HFFc6 (cell line): ENCODE data around the gene CSKMT. TPM values are rescaled to one million over a fixed set of nuclear protein-coding genes. Genes with fewer than 3 reads are reported as not detected.
A peak's percentile ranks its signal among the peaks of the same experiment; 100 is the strongest.

Source experiments
- DNase-seq: peaks from one replicate; pipeline ENCODE4 v3.0.0-alpha.2; 2018
- H3K27ac Mint-ChIP-seq: 2 replicates; pipeline ENCODE4 v1.8.0; 2020; ENCODE audit warnings: mild to moderate bottlenecking, mixed read lengths
- H3K27me3 Mint-ChIP-seq: 2 replicates; pipeline ENCODE4 v1.8.0; 2021; ENCODE audit warnings: mild to moderate bottlenecking, moderate library complexity, mixed read lengths; ENCODE audit not compliant: insufficient read depth
- H3K36me3 Mint-ChIP-seq: 2 replicates; pipeline ENCODE4 v1.8.0; 2021; ENCODE audit warnings: low read depth, mixed read lengths
- H3K4me1 Mint-ChIP-seq: 2 replicates; pipeline ENCODE4 v1.8.0; 2020; ENCODE audit warnings: low read depth, mixed read lengths
- H3K4me3 Mint-ChIP-seq: 2 replicates; pipeline ENCODE4 v1.8.0; 2020; ENCODE audit warnings: mild to moderate bottlenecking, moderate library complexity, mixed read lengths
- H3K9me3 Mint-ChIP-seq: 2 replicates; pipeline ENCODE4 v1.8.0; 2020; ENCODE audit warnings: mild to moderate bottlenecking, mixed read lengths
- total RNA-seq, 6 experiments: library from RNA; stranded (reverse); fragmentation: NEBNext Ultra II Directional; extraction: Animal tissue kit (Norgen Biotek cat#: 25700); gene quantifications; 2 replicates in 1 of 6; 3 replicates in 5 of 6; pipeline ENCODE4 v1.2.3, GENCODE V29; 2021
- TF ChIP-seq, protein P1 (sequence below): fragments of 200-600 bp; sonication (generic); IDR thresholded peaks from 2 replicates; pipeline ENCODE4 v1.5.0; 2021; ENCODE audit warnings: antibody characterized with exemption, mild to moderate bottlenecking

The CSKMT gene
- total RNA-seq, 6 experiments from 2014 or later: 12.3 to 23.6 (median 17.2) TPM

DNA sequence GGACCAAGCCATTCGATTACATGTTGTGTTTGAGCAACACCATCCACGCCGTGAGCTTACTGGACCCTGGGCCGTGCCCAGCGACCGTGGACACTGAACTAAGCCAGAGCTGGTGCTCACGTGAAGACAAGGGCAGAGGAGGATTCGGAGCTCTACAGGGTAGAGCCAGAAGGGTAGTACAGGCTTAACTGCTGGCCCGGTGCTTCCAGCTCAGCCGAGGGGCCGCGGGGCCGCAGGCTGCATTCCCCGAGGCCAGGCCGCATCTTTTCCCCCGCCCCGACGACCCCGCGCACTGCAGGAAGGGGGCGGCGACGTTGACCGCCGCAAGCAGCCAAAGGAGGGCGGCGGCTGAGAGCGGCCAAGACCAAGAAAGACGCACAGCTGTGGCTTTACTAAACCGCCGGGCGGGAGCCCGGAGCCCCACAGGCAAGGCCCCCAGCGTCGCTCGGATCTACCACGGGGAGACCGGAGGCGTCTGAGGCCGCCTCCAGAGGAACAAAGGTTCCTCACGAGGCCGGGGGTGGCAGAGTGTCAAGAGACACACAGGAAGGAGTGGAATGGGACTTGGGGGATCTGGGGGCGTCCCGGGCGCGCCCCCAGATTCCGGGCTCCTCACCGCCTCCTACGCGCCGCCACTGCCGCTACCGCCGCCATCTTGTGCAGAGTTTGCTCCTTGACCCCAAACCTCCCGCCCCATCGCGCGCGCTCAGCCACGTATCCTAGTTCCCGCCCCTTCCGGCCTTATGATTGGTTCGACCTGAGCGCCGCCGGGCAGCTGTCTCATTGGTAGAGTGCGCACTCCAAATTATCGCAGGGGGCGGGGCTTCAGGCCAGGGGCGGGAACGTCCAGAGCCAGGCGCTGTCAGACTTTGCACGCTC is 18.9 kb upstream of the CSKMT start, which contains the start of gene GANAB:
Gene GANAB, minus strand, starts transcription at position 668 of the 879 bp plus-strand sequence. Its CDS starts 14 bp downstream, at position 654.
- H3K4me3 Mint-ChIP-seq: peak within 1 kb of the TSS; percentile 98
- H3K4me1 Mint-ChIP-seq: peaks cover 13% of the 10 kb centered on the region
- peaks cover 9% of the 10 kb centered on the region for H3K36me3 Mint-ChIP-seq
- peak; percentile 98 for DNase-seq
- H3K9me3 Mint-ChIP-seq: no peaks in the 10 kb centered on the region
- peak within 1 kb of the TSS; percentile 92 for H3K27ac Mint-ChIP-seq
- peaks cover 2% of the 10 kb centered on the region; the same call in 1 of the 2 replicates for H3K27me3 Mint-ChIP-seq
- TF ChIP-seq, protein P1, sequence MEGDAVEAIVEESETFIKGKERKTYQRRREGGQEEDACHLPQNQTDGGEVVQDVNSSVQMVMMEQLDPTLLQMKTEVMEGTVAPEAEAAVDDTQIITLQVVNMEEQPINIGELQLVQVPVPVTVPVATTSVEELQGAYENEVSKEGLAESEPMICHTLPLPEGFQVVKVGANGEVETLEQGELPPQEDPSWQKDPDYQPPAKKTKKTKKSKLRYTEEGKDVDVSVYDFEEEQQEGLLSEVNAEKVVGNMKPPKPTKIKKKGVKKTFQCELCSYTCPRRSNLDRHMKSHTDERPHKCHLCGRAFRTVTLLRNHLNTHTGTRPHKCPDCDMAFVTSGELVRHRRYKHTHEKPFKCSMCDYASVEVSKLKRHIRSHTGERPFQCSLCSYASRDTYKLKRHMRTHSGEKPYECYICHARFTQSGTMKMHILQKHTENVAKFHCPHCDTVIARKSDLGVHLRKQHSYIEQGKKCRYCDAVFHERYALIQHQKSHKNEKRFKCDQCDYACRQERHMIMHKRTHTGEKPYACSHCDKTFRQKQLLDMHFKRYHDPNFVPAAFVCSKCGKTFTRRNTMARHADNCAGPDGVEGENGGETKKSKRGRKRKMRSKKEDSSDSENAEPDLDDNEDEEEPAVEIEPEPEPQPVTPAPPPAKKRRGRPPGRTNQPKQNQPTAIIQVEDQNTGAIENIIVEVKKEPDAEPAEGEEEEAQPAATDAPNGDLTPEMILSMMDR: peak; percentile 20; the same call in 1 of the 2 replicates

DNA sequence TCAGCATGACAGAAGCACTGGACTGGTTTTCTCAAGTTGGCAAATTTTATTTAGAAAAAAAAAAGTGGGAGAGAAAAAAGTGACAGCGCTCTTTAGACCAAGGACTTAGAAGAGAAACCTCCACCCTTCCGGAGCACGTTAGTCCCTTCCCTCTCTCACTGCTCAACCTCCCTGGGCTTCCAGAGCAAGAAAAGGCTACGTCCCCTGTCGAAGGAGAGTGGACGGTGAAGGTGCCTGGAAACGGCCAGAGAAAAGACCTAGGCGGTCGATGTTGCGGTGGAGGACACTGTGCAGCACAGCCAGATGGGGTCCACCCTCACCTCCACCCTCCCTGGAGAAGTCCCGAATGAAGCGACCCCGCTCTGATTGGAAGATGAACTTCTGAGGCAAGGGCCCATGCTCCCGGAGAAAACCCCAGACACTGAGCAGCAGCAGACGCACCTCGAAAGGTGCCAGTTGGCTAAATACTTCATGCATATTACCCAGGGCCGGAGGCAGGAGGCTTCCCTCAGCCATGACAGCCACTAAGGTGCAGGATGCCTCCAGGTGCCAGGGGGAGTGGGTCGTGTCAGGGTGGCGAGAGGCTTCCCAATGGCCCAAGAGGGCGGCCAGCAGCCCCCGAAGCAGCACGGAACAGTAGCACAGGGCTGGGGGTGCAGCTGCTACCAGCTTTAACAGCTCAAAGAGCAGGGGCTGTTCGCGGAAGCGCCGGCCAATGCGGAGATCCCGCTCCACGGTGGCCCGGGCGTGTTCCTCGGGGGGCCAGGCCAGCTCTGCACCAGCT is 18.1 kb upstream of the CSKMT start:
- peaks cover 9% of the 10 kb centered on the region for H3K36me3 Mint-ChIP-seq
- H3K4me1 Mint-ChIP-seq: peaks cover 17% of the 10 kb centered on the region
- no peak for DNase-seq
- peak overlapping the region; percentile 92 for H3K27ac Mint-ChIP-seq
- no peaks in the 10 kb centered on the region for H3K9me3 Mint-ChIP-seq
- H3K27me3 Mint-ChIP-seq: peaks cover 2% of the 10 kb centered on the region; the same call in 1 of the 2 replicates
- peak overlapping the region; percentile 98 for H3K4me3 Mint-ChIP-seq
- TF ChIP-seq, protein P1: no peak

DNA sequence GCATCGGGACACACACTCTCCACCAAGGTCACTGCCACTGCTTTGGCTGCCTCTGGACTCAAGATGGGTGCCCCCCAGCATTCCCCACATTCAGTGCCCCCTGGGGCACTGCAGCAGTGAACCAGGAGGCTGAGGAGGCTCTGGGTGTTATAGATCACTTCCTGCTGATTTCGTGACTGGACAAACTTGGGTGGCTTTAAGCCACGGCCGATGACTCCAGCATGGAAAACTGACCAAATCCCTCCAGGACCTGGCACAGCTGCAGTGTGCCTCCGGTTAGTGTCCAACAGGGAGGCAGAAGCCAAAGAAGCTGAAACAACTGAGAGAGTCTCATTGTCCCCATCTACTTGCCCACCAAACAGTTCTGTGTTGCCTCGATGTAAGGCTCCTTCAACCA is 17.5 kb upstream of the CSKMT start:
- H3K4me1 Mint-ChIP-seq: peaks cover 23% of the 10 kb centered on the region
- H3K27ac Mint-ChIP-seq: no peak overlapping the region
- peaks cover 2% of the 10 kb centered on the region; the same call in 1 of the 2 replicates for H3K27me3 Mint-ChIP-seq
- H3K9me3 Mint-ChIP-seq: no peaks in the 10 kb centered on the region
- peaks cover 9% of the 10 kb centered on the region for H3K36me3 Mint-ChIP-seq
- no peak overlapping the region for H3K4me3 Mint-ChIP-seq
- TF ChIP-seq, protein P1: no peak
- DNase-seq: no peak

- peaks cover 26% of the 10 kb centered on the region for H3K4me1 Mint-ChIP-seq
- H3K4me3 Mint-ChIP-seq: no peak overlapping the region
- H3K27me3 Mint-ChIP-seq: peaks cover 2% of the 10 kb centered on the region; the same call in 1 of the 2 replicates
- no peak for DNase-seq
- no peaks in the 10 kb centered on the region for H3K9me3 Mint-ChIP-seq
- TF ChIP-seq, protein P1: no peak
- peaks cover 9% of the 10 kb centered on the region for H3K36me3 Mint-ChIP-seq
- H3K27ac Mint-ChIP-seq: no peak overlapping the region
Observed at GRCh38 chr11:62648185-62648966, 16.7 kb upstream of the CSKMT start.

GRCh38 chr11:62648967-62649364 is 16.1 kb upstream of the CSKMT start:
- TF ChIP-seq, protein P1: no peak
- Mint-ChIP-seq H3K27ac (no peak overlapping the region), H3K36me3 (peaks cover 9% of the 10 kb centered on the region), H3K27me3 (peaks cover 2% of the 10 kb centered on the region; the same call in 1 of the 2 replicates), H3K4me1 (peaks cover 31% of the 10 kb centered on the region), H3K9me3 (no peaks in the 10 kb centered on the region), H3K4me3 (no peak overlapping the region)
- DNase-seq: no peak
